Transverse colon (tissue), 3 donors: Measurements from ENCODE around the gene DNAJC11.
"Not testable (repeated sequence)": the region's sequence is repeated elsewhere in the genome, so short reads cannot be mapped to it uniquely, and the experiment has no call there.

Source experiments
- CTCF ChIP-seq, 5 experiments: fragments of 200-600 bp in 3 of 5; fragments of 450-650 bp in 2 of 5; sonication (generic) in 3 of 5; IDR thresholded peaks; 1 replicate in 2 of 5; 2 replicates in 3 of 5; pipeline ENCODE4 v1.5.1; 2016 to 2017; ENCODE audit warnings: antibody characterized with exemption in 5 of 5, inconsistent platforms in 3 of 5, mild to moderate bottlenecking in 2 of 5, moderate library complexity in 1 of 5
- EP300 ChIP-seq: sonication (generic); formaldehyde crosslinking; IDR thresholded peaks from one replicate; pipeline ENCODE4 v1.6.1; 2017; ENCODE audit warnings: antibody characterized with exemption, low read depth
- POLR2A ChIP-seq: fragments of 450-650 bp; IDR thresholded peaks from one replicate; pipeline ENCODE4 v1.6.1; 2016; ENCODE audit warnings: antibody characterized with exemption, mild to moderate bottlenecking, moderate library complexity

- TF ChIP-seq CTCF (IDR thresholded peaks at IDR 0.05); EP300; POLR2A: not testable (repeated sequence)
These were observed 1.7 kb downstream of the DNAJC11 start for GRCh38 chr1:6699915-6700314.
